Fibroblast of mammary gland (primary cell): ENCODE results near the gene HK3.

Experiments
- DNase-seq: peaks from one replicate; pipeline ENCODE4 v3.0.0-alpha.2; 2010; ENCODE audit warnings: low read depth
- H3K4me3 ChIP-seq: 2 replicates; pipeline ENCODE4 v1.5.1; 2011; ENCODE audit warnings: low read depth, mild to moderate bottlenecking, low read length, moderate library complexity; ENCODE audit not compliant: control insufficient read depth
- CTCF ChIP-seq: conservative IDR thresholded peaks from 2 replicates; pipeline ENCODE4 v1.5.1; 2011; ENCODE audit warnings: low read depth, low read length, inconsistent platforms; ENCODE audit not compliant: control insufficient read depth, insufficient read depth

HK3 gene

GRCh38 chr5:176889321-176890280, 9.5 kb downstream of the HK3 start:
- TF ChIP-seq CTCF = no peak
- no peak overlapping the region for H3K4me3 ChIP-seq
- DNase-seq = no peak

GRCh38 chr5:176888865-176889165, 10.3 kb downstream of the HK3 start:
- TF ChIP-seq CTCF = no peak
- H3K4me3 ChIP-seq = no peak overlapping the region
- no peak for DNase-seq

- no peak for DNase-seq
- no peak overlapping the region for H3K4me3 ChIP-seq
- no peak for TF ChIP-seq CTCF
Observed at GRCh38 chr5:176888016-176888864, 10.9 kb downstream of the HK3 start.

- no peak for TF ChIP-seq CTCF
- no peak overlapping the region for H3K4me3 ChIP-seq
- no peak for DNase-seq
Observed at GRCh38 chr5:176887252-176887849, 11.8 kb downstream of the HK3 start.

- no peak for DNase-seq
- no peak overlapping the region for H3K4me3 ChIP-seq
- no peak for TF ChIP-seq CTCF
Observed at GRCh38 chr5:176886336-176887251, 12.6 kb downstream of the HK3 start.

GRCh38 chr5:176884571-176884890, 14.6 kb downstream of the HK3 start:
- H3K4me3 ChIP-seq = no peak overlapping the region
- no peak for DNase-seq
- TF ChIP-seq CTCF = no peak
